NCI-H2107 treated with DMSO at 0.1 percent for 48 hours (cell line): ENCODE data around the gene CA9.

Source experiments
- DNase-seq: peaks from one replicate; lab custom pipeline; 2025; ENCODE audit not compliant: unreplicated experiment; lab: John Stamatoyannopoulos, UW

Gene CA9

GRCh38 chr9:35651956-35652828, 21.5 kb upstream of the CA9 start:
- no peak for DNase-seq

- DNase-seq, result no peak
Observed at GRCh38 chr9:35652829-35653209, 20.9 kb upstream of the CA9 start.

DNA sequence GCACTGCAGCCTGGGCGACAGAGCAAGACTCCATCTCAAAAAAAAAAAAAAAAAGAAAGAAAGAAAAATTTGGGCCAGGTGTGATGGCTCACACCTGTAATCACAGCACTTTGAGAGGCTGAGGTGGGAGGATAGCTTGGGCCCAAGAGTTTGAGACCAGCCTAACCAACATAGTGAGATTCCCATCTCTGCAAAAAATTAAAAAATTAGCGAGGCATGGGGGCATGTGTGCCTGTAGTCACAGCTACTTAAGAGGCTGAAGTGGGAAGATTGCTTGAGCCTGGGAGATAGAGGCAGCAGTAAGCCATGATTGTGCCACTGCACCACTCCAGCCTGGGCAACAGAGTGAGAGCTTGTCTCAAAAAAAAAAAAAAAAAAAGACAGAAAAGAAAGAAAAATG, 20.1 kb upstream of the CA9 start:
- no peak for DNase-seq

DNA sequence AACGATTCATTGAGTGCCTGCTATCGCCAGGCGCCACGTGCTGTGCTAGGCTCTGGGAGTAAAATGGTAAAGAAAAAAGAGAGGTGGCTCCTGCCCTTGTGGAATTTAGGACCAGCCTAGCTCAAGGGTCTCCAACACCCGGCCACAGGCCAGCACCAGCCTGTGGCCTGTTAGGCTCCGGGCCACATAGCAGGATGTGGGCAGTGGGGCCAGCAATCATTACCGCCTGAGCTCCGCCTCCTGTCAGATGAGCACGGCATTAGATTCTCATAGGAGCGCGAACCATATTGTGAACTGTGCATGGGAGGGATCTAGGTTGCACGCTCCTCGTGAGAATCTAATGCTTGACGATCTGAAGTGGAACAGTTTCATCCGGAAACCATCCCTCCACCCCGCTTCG, 17.4 kb upstream of the CA9 start:
- DNase-seq, result no peak

GRCh38 chr9:35656831-35657545, 16.7 kb upstream of the CA9 start:
- no peak for DNase-seq

DNA sequence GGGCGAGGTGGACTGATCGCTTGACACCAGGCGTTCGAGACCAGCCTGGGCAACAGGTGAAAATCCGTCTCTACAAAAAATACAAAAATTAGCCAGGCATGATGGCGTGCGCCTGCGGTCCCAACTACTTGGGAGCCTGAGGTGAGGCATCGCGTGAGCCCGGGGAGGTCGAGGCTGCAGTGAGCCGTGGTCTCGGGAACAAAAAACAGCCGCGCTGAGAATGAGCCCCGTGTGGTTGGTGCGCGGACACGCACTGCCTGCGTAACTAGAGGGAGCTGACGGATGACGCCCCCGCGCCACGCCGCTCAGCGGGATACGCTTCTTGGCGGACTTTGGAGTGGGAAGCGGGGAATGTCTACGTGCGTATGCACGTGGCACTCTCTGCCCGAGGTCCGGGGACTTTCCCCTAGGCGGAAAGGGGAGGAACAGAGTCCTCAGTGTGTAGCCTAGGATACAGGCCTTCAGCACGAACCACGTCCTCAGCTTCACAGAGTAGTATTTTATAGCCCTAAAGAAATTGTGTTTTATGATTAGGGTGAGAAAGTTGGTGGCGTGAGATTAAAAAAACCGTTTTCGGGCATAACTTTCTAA, 16.1 kb upstream of the CA9 start, which contains the start of gene RMRP:
RMRP (minus strand) TSS at position 474 of the 591 bp plus-strand sequence.
- peak; percentile 94 for DNase-seq

- DNase-seq, result peak; percentile 94
Observed at GRCh38 chr9:35658137-35658967, 15.4 kb upstream of the CA9 start, which contains the start of gene CCDC107. CCDC107 (plus strand) TSS chr9:35658292; CDS start chr9:35658380, 88 bp downstream.

GRCh38 chr9:35658968-35659220, 14.8 kb upstream of the CA9 start:
- DNase-seq, result no peak

DNA sequence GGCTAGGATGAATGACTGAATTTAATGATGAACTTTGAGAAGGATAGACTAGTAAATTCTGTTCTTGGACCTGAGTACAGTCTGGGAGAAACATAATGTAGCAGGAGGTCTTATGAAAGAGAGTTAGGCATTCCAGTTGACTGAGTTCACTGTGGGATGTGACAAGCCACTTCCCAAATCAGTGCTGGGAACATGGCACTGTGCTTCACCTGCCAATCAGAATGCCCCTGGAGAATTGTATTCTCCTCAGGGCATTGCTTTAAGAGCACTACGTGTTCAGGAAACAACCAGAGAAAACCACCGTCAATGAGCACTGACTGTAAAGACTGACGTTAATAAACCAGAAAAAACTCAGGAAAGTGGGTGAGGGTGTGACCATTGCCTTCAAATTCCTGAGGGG, 14.4 kb upstream of the CA9 start:
- DNase-seq, result no peak

DNA sequence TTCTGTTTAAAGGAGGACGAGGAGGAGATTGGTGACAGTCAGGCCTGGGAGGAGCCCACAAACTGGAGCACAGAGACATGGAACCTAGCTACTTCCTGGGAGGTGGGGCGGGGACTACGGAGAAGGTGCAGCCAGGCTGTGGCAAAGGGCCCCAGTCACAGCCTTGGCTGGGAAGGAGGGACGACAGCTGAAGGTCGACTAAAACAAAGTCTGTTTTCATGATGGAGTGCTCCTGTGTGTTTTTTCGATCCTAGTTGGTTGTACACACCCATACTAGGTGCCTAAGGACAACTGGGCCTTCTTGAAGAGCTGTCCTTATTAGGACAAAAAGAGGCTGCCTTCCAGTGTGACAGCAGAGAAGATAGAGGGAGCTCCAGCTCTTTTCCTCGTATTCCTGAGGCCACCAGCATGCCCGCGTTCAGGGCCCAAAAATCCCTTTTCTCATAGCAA, 12.7 kb upstream of the CA9 start:
- no peak for DNase-seq

- no peak for DNase-seq
Observed at GRCh38 chr9:35661756-35662350, 11.9 kb upstream of the CA9 start.

DNA sequence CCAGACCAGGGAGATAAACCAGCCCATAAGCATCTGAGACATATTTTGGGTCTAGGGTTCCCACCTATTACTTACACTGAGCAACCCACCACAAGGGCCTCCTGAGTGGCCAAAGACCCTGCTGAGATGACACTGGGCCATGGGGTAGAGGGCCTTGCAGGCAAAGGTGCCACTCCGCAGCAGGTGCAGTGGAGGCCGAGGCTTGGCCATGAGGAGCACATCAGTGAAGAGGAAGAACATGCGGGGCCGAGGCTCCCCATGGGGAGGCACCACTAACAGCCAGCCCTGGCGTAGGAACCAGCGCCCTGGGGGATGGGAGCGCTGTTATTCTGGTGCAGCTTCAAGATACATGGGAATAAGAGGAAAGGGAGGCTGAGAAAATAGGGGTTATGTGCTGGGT, 11.3 kb upstream of the CA9 start:
- DNase-seq, result no peak

- peak; percentile 72 for DNase-seq
Observed at GRCh38 chr9:35664531-35665470, 8.9 kb upstream of the CA9 start, which contains the start of gene ARHGEF39. ARHGEF39 (minus strand) TSS chr9:35665195; CDS start chr9:35665169, 26 bp downstream.

- no peak for DNase-seq
Observed at GRCh38 chr9:35665471-35665818, 8.3 kb upstream of the CA9 start.

GRCh38 chr9:35666045-35666444, 7.7 kb upstream of the CA9 start:
- no peak for DNase-seq

GRCh38 chr9:35666549-35666948, 7.2 kb upstream of the CA9 start:
- DNase-seq, result no peak

DNA sequence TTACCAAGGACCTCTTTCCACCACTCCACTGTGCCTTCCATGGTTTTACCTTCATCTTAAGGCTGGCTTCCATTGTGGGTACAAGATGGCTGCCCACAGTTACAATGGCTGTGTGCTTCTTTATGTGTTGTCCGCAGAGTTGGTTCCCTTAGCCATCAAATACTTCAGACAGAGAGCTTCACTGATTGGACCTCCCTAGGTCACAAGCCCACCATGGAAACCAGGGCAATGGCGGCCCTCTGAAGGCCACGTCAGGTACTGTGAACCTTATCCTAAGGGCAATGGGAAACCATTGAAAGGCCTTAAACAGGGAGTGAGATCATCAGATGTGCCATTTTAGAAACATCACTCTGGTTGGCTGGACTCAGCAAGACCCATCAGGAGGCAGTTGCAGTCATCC, 5.8 kb upstream of the CA9 start:
- DNase-seq, result no peak

- DNase-seq, result no peak
Observed at GRCh38 chr9:35669331-35670145, 4.2 kb upstream of the CA9 start.

- no peak for DNase-seq
Observed at GRCh38 chr9:35674025-35674361, 265 bp downstream of the CA9 start.
